IgD-negative memory B cell (primary cell): ENCODE measurements around the gene HHAT. TPM values are rescaled to one million over a fixed set of nuclear protein-coding genes. Genes with fewer than 3 reads are reported as not detected.
A peak's percentile ranks its signal among the peaks of the same experiment; 100 is the strongest.
"Not testable (repeated sequence)": the region's sequence is repeated elsewhere in the genome, so short reads cannot be mapped to it uniquely, and the experiment has no call there.

Experiments used
- H3K27ac Mint-ChIP-seq, 3 donors: one replicate each; pipeline ENCODE4 v1.8.0; 2020 to 2022; ENCODE audit warnings: mild to moderate bottlenecking in 3 of 3, mixed read lengths in 3 of 3, moderate library complexity in 1 of 3
- H3K27me3 Mint-ChIP-seq: one replicate; pipeline ENCODE4 v1.8.0; 2021; ENCODE audit warnings: mixed read lengths
- H3K36me3 Mint-ChIP-seq: one replicate; pipeline ENCODE4 v1.8.0; 2020; ENCODE audit warnings: mild to moderate bottlenecking, mixed read lengths
- H3K4me1 Mint-ChIP-seq, 3 donors: one replicate each; pipeline ENCODE4 v1.8.0; 2020 to 2022; ENCODE audit warnings: mixed read lengths in 3 of 3, mild to moderate bottlenecking in 1 of 3
- H3K4me3 Mint-ChIP-seq, 4 donors: one replicate each; pipeline ENCODE4 v1.8.0; 2020 to 2022; ENCODE audit warnings: mild to moderate bottlenecking in 4 of 4, mixed read lengths in 4 of 4, moderate library complexity in 3 of 4
- H3K9me3 Mint-ChIP-seq, 3 donors: one replicate each; pipeline ENCODE4 v1.8.0; 2020 to 2021; ENCODE audit warnings: mixed read lengths in 3 of 3, mild to moderate bottlenecking in 1 of 3
- polyA plus RNA-seq: library from polyadenylated mRNA; unstranded; fragments of 300-500 nt; fragmentation: Illumina TruSeq; gene quantifications from one replicate; pipeline ENCODE4 v1.2.3, GENCODE V29; 2021

Gene HHAT
- polyA plus RNA-seq, 1 donor from 2014 or later, result 6.3 TPM

GRCh38 chr1:210332233-210332632 lies 3.5 kb downstream of the HHAT start:
- H3K4me3 Mint-ChIP-seq, result peak overlapping the region in 3 of 4 donors; percentile 72 to 83 (median 78)
- H3K4me1 Mint-ChIP-seq, result peaks cover 36 to 41% (median 37%) of the 10 kb centered on the region in 3 donors
- no peaks in the 10 kb centered on the region for H3K27me3 Mint-ChIP-seq
- H3K36me3 Mint-ChIP-seq, result peaks cover 2% of the 10 kb centered on the region
- peak overlapping the region; percentile 25 to 90 (median 87) for H3K27ac Mint-ChIP-seq
- H3K9me3 Mint-ChIP-seq, result no peaks in the 10 kb centered on the region

GRCh38 chr1:210332719-210333398 lies 4.2 kb downstream of the HHAT start:
- H3K4me1 Mint-ChIP-seq, result peaks cover 37 to 39% (median 38%) of the 10 kb centered on the region in 3 donors
- peaks cover 2% of the 10 kb centered on the region for H3K36me3 Mint-ChIP-seq
- H3K27ac Mint-ChIP-seq, result peak overlapping the region; percentile 25 to 90 (median 87)
- H3K4me3 Mint-ChIP-seq, result peak overlapping the region; percentile 52 to 83 (median 75)
- H3K27me3 Mint-ChIP-seq, result no peaks in the 10 kb centered on the region
- no peaks in the 10 kb centered on the region for H3K9me3 Mint-ChIP-seq

- no peaks in the 10 kb centered on the region for H3K9me3 Mint-ChIP-seq
- no peaks in the 10 kb centered on the region for H3K27me3 Mint-ChIP-seq
- peaks cover 2% of the 10 kb centered on the region for H3K36me3 Mint-ChIP-seq
- peaks cover 23 to 33% (median 29%) of the 10 kb centered on the region in 3 donors for H3K4me1 Mint-ChIP-seq
- H3K27ac Mint-ChIP-seq, result no peak overlapping the region
- no peak overlapping the region for H3K4me3 Mint-ChIP-seq
Observed at GRCh38 chr1:210335001-210335400, 6.3 kb downstream of the HHAT start.

DNA sequence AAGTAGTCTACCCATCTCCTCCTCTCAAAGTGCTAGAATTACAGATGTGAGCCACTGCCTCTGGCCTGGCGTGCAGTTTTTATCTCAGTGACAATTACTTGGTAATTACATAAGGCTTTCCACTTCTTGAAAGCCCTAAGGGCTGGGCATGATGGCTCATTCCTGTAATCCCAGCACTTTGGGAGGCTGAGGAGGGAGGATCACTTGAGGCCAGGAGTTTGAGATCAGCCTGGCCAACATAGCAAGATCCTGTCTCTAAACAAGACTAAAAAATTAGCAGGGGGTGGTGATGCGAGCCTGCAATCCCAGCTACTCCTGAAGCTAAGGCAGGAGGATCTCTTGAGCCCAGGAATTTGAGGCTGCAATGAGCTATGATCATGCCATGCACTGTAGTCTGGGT lies 7.7 kb downstream of the HHAT start:
- peaks cover 28 to 38% (median 36%) of the 10 kb centered on the region in 3 donors for H3K4me1 Mint-ChIP-seq
- H3K36me3 Mint-ChIP-seq, result peaks cover 2% of the 10 kb centered on the region
- H3K4me3 Mint-ChIP-seq, result no peak overlapping the region
- no peak overlapping the region for H3K27ac Mint-ChIP-seq
- H3K9me3 Mint-ChIP-seq, result no peaks in the 10 kb centered on the region
- H3K27me3 Mint-ChIP-seq, result no peaks in the 10 kb centered on the region

DNA sequence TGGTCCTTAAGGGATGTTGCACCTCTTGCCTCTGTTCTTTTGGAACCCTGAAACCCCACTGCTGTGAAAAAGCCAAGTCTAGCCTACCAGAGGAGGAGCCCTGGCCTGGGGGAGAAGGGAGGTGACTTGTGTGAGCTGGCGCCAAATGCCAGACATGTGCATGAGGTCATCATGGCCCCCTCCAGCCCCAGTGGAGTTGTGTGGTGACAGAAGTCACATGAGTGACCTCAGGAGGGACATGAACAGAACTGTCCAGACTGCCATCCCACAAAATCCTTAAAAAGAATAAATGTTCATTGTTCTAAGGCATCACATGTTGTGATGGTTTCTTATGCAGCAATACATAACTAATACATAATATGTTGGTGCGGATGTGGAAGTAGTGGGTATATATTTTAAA lies 10.8 kb downstream of the HHAT start:
- no peaks in the 10 kb centered on the region for H3K9me3 Mint-ChIP-seq
- H3K4me3 Mint-ChIP-seq, result no peak overlapping the region
- H3K27me3 Mint-ChIP-seq, result no peaks in the 10 kb centered on the region
- peaks cover 2% of the 10 kb centered on the region for H3K36me3 Mint-ChIP-seq
- peaks cover 11 to 24% (median 23%) of the 10 kb centered on the region in 3 donors for H3K4me1 Mint-ChIP-seq
- H3K27ac Mint-ChIP-seq, result peak overlapping the region in 1 of 3 donors; percentile 78

DNA sequence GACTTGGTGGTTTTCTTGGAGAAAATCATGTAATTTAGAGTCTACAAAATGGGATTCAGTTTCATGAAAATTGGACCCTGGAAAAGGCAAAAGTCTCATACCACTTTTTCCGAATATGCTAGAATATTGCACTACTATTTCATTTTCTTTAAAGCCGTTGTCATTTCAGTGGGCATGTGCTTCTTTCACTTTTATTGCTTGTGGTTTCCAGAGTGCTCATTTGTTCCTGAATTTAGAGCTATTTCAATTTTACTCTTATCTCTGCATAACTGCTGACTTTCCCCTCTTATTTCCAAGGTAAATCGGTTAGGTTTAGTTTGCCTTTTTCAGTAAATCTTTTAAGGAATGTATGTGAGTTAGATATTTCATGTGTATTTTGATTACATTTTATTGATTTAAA lies 11.6 kb downstream of the HHAT start:
- Mint-ChIP-seq H3K4me3 (peak overlapping the region; percentile 47 to 88 (median 72)), H3K4me1 (peaks cover 11 to 24% (median 23%) of the 10 kb centered on the region in 3 donors), H3K27ac (peak overlapping the region; percentile 34 to 78 (median 49)), H3K9me3 (no peaks in the 10 kb centered on the region), H3K36me3 (peaks cover 2% of the 10 kb centered on the region), H3K27me3 (no peaks in the 10 kb centered on the region)

- H3K4me1 Mint-ChIP-seq, result peaks cover 11 to 23% (median 22%) of the 10 kb centered on the region in 3 donors
- peak overlapping the region in 1 of 3 donors; percentile 49 for H3K27ac Mint-ChIP-seq
- peak overlapping the region in 3 of 4 donors; percentile 47 to 61 (median 50) for H3K4me3 Mint-ChIP-seq
- no peaks in the 10 kb centered on the region for H3K9me3 Mint-ChIP-seq
- no peaks in the 10 kb centered on the region for H3K27me3 Mint-ChIP-seq
- no peaks in the 10 kb centered on the region for H3K36me3 Mint-ChIP-seq
Observed at GRCh38 chr1:210340841-210341240, 12.1 kb downstream of the HHAT start.

DNA sequence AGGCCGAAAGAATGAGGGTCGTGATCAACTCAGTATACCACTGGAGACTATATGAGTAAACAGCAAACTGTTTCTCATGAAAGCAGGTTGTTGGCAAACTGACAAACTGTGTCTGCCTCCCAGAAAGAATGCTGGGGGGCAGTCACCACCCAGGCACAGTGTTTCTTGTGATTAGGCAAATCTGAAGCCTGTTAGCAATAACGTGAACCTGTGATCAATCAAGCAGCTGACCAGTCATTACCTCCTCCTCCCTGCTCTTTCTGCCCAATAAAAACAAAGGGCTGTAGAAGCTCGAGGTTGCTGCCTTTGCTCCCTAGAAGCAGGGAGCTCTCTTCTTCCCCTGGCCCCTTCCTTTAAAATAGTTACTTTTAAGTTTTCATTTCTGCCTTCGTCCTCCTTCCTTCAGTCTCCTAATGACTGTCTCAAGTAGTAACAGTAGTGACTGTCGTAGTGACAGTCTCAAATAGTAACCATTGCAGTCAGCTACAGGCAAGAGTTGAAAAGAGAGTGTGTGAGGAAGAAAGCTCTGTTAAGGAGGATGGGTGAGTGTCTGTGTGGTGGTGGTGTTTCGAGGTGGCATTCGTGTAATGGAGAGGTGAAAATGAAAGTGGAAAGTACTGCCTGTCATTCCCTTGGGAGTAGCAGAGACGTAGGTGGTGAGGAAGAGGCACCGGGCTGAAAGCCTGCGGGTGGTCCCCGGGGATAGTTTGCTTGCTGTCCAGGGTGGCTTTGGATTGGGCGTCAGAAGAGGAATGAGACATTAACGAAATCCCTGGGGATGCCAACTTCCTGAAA lies 14.5 kb downstream of the HHAT start:
- peaks cover 11 to 22% (median 21%) of the 10 kb centered on the region in 3 donors for H3K4me1 Mint-ChIP-seq
- no peak overlapping the region for H3K4me3 Mint-ChIP-seq
- no peak overlapping the region for H3K27ac Mint-ChIP-seq
- no peaks in the 10 kb centered on the region for H3K9me3 Mint-ChIP-seq
- H3K27me3 Mint-ChIP-seq, result no peaks in the 10 kb centered on the region
- H3K36me3 Mint-ChIP-seq, result no peaks in the 10 kb centered on the region

GRCh38 chr1:210344706-210345105 lies 16.0 kb downstream of the HHAT start:
- Mint-ChIP-seq H3K27ac (no peak overlapping the region), H3K36me3 (no peaks in the 10 kb centered on the region), H3K4me3 (no peak overlapping the region), H3K27me3 (no peaks in the 10 kb centered on the region), H3K4me1 (peaks cover 11 to 21% (median 20%) of the 10 kb centered on the region in 3 donors), H3K9me3 (no peaks in the 10 kb centered on the region)

GRCh38 chr1:210347112-210347511 lies 18.4 kb downstream of the HHAT start:
- Mint-ChIP-seq H3K36me3 (peaks cover 6% of the 10 kb centered on the region), H3K4me1 (peaks cover 0 to 7% (median 7%) of the 10 kb centered on the region in 3 donors), H3K27ac (peak overlapping the region in 2 of 3 donors; percentile 12 to 89)

GRCh38 chr1:210351496-210351895 lies 22.8 kb downstream of the HHAT start:
- H3K4me3 Mint-ChIP-seq, result no peak overlapping the region
- H3K36me3 Mint-ChIP-seq, result peaks cover 8% of the 10 kb centered on the region
- H3K27me3 Mint-ChIP-seq, result no peaks in the 10 kb centered on the region
- H3K9me3 Mint-ChIP-seq, result no peaks in the 10 kb centered on the region
- H3K4me1 Mint-ChIP-seq, result peaks cover 4 to 9% (median 6%) of the 10 kb centered on the region in 3 donors
- H3K27ac Mint-ChIP-seq, result no peak overlapping the region

More at GRCh38 chr1:210347112-210347511, 18.4 kb downstream of the HHAT start:
- Mint-ChIP-seq H3K4me3 (no peak overlapping the region), H3K9me3 (no peaks in the 10 kb centered on the region), H3K27me3 (no peaks in the 10 kb centered on the region)

DNA sequence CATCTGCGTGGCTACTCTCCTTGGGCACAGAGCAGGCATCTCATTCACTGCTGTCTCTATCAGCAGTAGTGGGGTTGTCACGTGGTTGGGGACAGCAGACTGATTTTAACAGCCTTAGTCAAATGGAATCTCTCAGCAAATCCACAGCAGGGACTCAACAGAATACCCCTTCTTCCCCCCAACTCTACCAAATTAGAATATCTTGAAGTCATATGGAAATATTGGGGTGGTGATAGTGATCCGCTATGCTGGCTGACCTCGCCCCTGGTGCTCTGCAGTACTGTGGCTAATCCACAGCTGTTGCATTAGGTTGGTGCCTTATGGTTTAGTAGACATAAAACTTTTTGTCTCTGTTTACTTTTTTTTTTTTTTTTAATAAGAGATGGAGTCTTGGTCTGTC lies 23.9 kb downstream of the HHAT start:
- H3K27ac Mint-ChIP-seq, result peak overlapping the region in 1 of 3 donors; percentile 28
- peaks cover 4 to 9% (median 6%) of the 10 kb centered on the region in 3 donors for H3K4me1 Mint-ChIP-seq
- peaks cover 12% of the 10 kb centered on the region for H3K36me3 Mint-ChIP-seq
- H3K9me3 Mint-ChIP-seq, result no peaks in the 10 kb centered on the region
- no peaks in the 10 kb centered on the region for H3K27me3 Mint-ChIP-seq
- H3K4me3 Mint-ChIP-seq, result no peak overlapping the region

- not testable (repeated sequence) for H3K27me3 Mint-ChIP-seq, H3K4me3 Mint-ChIP-seq, H3K9me3 Mint-ChIP-seq, H3K4me1 Mint-ChIP-seq, H3K27ac Mint-ChIP-seq
- peaks cover 12% of the 10 kb centered on the region for H3K36me3 Mint-ChIP-seq
Observed at GRCh38 chr1:210354305-210354704, 25.6 kb downstream of the HHAT start.

- H3K9me3 Mint-ChIP-seq, result no peaks in the 10 kb centered on the region
- peaks cover 3 to 5% (median 3%) of the 10 kb centered on the region in 3 donors for H3K4me1 Mint-ChIP-seq
- H3K27ac Mint-ChIP-seq, result no peak overlapping the region
- H3K4me3 Mint-ChIP-seq, result no peak overlapping the region
- H3K36me3 Mint-ChIP-seq, result peaks cover 6% of the 10 kb centered on the region
- H3K27me3 Mint-ChIP-seq, result no peaks in the 10 kb centered on the region
Observed at GRCh38 chr1:210358626-210359025, 29.9 kb downstream of the HHAT start.

DNA sequence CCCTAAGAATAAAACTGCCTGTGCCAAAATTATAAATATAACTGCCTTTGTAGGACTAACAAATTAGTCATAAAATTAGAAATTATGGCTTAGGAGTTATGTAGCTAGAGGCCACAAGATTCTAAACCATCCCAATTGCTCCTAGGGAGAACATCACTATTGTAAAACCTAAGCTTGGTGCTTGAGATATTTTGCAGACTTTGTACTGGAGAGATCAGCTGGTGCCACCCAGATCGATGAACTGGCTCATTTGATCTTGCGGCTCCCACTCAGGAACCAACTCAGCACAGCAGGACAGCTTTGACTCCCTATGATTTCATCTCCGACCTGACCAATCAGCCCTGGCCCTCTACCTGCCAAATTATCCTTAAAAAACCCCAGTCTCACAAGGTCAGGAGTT lies 30.6 kb downstream of the HHAT start:
- H3K9me3 Mint-ChIP-seq, result no peaks in the 10 kb centered on the region
- peaks cover 4% of the 10 kb centered on the region for H3K36me3 Mint-ChIP-seq
- H3K4me1 Mint-ChIP-seq, result peaks cover 0 to 5% (median 0%) of the 10 kb centered on the region in 3 donors
- no peak overlapping the region for H3K4me3 Mint-ChIP-seq
- H3K27ac Mint-ChIP-seq, result no peak overlapping the region
- no peaks in the 10 kb centered on the region for H3K27me3 Mint-ChIP-seq
